ENCODE results near the gene CACNG5. TPM values are rescaled to one million over a fixed set of nuclear protein-coding genes. Genes with fewer than 3 reads are reported as not detected.

CACNG5 gene
- polyA plus RNA-seq, 4 donors = 2.9 to 3.5 (median 3.0) TPM

DNA sequence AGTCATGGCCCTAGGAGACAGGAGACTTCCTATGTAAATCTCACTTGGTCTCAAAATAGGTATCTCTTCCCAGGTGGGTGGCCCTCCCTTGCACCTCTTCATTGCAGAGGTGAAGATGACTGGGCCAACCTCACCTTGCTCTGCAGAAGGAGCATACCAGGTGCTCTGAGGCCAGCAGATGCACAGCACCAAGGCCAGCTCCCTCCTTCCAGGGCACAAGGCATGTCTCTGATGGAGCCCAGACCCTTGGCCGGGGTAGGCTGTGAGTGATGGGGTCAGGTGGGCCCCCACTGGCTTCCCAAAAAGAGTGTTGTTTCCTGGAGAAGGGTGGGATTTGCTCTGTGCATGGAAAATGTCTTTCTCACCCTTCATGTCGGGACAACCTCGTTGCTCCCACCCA, 12.8 kb downstream of the CACNG5 start:
- no peak for DNase-seq (ENCODE audit: low read depth in 4 of 4, low spot score in 3 of 4)

DNA sequence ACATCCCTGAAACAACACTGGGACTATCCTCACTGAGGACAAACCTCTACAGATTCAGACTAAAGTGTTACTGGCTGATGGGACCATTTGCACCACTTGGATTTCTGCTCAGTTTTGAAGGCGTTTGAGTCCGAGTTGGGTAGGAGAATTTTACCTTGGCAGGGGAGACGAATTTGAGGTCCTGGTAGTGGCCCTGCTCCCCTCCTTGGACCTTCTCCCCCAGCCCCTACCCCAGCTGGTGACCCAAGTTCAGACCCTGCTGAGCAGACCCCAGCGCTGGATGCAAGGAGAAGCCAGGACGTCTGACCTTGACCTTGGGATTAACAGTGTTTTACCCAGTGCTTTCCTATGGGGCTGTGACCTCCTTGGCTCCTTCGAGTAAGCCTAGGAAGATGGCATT, 13.6 kb downstream of the CACNG5 start:
- no peak for DNase-seq (ENCODE audit: low read depth in 4 of 4, low spot score in 3 of 4)

DNA sequence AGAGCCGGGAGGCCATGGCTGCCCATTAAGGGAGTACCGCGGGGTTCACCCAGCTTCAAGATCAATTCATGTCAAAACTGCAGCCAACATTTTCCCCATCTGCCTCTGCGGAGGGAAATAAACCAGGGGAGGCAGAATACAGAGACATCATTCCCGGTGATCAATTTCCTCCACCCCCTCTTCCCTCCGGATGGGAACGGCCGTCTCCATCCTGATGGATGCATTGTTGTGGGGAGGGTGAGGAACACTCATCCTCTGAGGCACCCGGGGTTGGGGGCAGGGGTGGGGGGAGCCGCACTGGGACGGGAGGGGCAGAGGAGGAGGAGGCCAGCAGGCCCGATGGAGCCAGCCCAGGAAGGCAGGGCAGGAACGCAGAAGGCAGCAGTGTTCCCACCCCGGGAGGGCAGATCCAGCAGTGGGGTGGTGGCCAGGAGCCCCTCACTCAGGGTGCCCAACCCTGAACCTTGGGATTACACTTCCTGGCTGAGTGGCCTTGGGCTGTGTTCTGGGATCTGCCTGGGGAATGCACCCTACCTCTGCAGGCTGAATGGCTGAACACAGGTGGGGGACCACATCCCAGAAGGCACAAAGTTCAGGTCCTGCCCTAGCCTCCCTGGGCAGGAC, 14.2 kb downstream of the CACNG5 start:
- no peak for DNase-seq (ENCODE audit: low read depth in 4 of 4, low spot score in 3 of 4)

DNA sequence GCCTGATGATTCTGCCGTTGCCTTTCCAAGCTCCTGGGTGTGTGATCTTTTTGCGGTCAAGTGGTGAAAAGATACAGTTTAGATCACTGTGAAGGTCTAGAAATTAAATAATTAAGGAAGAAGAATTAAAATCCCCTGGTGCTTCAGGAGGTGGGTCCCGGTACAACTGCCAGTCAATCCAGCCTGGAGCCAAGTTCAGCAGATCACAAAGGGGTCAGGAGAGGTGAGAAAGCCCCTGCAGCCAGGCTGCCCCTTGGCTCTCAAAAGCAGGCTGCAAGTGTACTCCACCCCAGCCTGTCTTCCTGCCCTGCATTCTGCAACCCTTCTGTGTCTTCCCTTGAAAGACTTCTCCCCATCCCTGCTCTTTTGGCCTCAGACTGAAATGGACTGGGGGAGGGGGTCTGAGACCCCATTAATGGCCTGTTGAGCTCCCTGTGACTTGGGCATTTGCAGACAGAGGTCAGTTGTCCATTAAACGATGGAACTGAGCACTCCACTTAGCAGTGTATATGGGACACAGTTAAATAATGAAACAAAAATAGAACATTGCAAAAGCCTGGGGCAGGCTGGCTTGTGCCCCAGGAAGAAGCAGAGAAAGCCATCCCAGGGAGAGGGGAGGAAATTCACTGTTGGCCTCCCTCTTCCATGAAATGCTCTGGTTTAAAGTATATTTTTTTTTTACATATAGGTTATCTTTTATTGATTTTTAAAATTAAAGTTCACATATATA, 15.1 kb downstream of the CACNG5 start:
- no peak for DNase-seq (ENCODE audit: low read depth in 4 of 4, low spot score in 3 of 4)

DNA sequence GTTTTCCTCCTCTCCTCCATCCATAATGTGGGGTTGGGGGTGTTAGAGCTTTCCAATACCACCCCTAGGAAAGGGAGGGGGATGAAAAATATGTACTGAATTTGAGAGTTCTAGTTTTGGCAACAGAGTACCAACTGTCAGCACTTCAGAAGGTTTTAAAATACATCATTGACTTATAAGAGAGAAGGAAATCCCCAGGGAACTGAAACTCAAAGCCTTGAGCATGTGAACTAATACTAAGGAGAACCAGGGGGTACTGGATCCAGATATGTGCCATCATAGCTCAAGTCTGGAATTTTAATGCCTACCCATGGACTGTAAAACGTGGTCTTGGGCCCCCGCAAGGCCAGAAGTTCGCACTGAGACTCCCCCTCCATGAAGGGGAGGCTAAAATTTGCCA, 15.8 kb downstream of the CACNG5 start:
- no peak for DNase-seq (ENCODE audit: low read depth in 4 of 4, low spot score in 3 of 4)

DNA sequence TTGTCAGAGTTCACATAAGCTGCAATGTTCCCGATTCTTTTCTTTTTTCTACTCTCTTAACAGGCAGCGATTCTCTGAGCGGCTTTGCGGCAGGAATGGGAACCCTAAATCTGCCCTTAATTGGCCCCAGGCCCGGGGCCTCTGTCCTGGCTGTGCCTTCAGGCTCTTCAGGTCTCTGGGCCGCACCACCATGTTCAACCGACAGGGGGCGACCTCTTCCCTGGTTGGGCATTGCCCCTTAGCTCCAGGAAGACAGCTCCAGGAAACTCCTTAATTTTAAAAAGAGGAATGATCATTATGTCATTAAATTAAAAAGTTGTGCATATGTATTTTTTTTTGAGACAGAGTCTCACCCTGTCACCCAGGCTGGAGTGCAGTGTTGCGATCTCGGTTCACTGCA, 20.3 kb downstream of the CACNG5 start:
- DNase-seq (ENCODE audit: low read depth in 4 of 4, low spot score in 3 of 4) = no peak

DNA sequence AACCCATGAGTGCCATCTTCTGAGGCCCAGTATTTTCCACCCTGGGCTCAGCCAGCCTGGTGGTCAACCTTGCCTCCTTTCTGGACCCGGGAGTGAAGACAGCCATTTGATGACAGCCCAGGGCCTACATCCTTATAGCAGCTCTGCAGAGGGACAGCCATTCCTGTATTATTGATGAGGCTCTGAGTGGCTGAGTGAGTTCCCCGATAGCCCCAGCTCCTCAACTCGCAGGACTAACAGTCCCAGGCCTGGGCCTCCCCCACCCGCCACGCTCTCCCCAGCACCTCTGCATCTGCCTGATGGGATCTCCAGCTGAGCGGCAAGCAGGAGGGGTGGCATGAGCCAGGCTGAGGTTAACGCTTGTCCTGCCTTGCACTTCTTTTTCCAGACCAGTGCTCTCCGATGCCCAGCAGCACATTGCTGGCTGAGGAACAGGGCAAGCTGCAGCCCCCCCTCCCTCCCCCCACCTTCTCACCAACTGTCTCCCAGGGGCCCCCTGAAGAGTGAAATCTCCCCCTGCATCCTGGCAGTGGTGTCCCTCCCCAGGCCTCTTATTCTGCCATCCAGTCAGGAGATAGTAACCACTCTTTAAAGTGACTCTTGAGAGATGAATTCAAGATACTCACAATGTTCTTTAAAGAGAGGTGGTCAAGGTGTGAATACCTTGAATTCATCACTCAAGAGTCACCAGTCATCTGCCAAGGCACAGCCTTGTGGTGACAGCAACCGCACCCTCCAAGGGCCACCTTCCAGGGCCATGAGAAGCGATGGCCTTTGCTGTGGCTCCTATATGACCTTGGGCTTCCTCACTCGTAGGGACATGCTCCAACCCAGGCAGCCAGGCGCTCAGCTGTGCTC, 23.5 kb downstream of the CACNG5 start:
- no peak for DNase-seq (ENCODE audit: low read depth in 4 of 4, low spot score in 3 of 4)

DNA sequence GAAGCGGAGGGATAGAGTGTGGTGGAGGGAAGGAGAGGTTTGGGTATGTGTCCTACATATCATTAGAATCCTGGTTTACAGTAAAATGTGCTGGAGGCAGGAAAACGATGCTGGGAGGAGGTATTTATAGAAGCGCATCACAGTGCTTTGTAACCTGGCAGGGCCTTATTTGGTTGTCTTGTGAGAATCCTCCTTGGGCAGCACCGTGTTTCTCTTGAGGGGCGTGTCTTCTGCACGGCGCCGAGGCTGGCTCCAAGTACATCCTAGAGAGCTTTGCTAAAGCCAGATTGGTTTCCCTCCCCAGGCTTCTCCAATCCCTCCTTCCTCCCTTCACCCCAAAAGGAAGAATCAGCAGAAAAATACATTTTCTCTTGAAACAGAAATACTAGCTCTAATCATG, 24.4 kb downstream of the CACNG5 start:
- DNase-seq (ENCODE audit: low read depth in 4 of 4, low spot score in 3 of 4) = no peak

DNA sequence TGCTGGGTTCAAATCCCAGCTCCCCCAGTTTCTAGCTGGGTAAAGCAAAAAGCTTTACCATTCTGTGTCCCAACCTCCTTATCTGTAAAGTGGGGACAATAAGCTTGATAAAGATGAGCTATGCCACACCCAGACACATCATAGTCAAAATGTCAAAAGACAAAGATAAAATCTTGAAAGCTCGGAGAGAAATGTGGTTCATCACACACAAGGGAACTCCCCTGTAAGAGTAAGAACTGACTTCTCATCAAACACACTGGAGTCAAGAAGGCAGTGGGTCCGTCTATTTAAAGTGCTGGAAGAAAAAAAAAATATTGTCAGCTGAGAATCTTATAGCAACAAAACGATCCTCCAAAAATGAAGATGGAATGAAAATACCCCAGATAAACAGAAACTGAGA, 25.3 kb downstream of the CACNG5 start:
- no peak for DNase-seq (ENCODE audit: low read depth in 4 of 4, low spot score in 3 of 4)

DNA sequence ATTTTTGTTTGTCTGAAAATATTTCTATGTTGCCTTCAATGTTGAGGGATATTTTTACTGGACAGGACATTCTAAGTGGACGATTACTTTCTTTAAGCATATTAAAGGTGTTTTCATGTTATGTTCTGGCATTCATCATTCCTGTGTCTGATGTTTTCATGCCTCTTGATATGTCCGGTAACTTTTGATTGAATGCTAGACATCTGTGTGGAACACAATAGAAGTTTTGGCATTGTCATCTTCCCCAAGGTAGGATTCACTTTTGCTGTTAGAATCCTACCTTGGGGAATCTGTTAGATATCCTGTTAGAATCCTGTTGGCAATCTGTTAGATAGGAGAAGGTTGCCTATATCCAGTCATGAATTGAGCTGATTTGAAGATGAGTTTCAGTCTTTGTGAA, 28.9 kb downstream of the CACNG5 start:
- DNase-seq (ENCODE audit: low read depth in 4 of 4, low spot score in 3 of 4) = no peak

DNA sequence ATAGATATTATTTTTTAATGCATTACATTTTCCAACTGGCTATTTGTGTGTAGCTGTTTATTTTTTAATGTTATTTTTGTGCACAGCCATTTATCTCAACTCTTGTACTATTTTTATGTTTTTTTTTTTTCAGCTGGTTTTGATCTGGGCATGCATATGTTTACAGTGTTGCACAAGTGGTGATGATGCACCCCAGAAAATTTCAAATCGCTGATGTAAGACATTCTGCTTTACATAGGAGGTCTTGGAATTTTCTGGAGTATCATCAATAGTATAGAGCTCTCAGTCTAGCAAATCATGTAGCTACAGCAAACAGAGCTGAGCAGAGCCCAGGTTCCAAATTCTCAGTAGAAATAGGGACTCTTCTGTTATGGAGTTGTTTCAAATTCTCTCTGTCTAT, 30.2 kb downstream of the CACNG5 start:
- DNase-seq (ENCODE audit: low read depth in 4 of 4, low spot score in 3 of 4) = no peak

DNA sequence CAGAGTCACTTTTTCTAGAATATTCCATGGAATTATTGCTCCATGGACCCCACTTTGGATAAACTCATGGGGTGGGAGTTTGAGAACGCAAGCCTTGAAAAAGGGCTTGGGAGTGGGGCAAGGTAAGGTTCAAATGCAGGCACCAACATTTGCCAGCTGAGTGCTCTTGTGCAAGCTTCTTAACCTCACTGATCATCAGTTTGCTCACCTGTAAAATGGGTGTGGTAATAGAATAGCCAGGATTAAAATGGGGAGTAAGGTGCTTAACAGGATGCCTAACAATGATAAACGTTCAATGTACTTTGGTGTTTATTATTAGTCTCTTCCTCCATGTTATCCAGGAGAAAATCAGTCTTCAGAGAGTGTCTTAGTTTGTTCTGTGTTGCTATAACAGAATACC, 39.0 kb downstream of the CACNG5 start:
- DNase-seq (ENCODE audit: low read depth in 4 of 4, low spot score in 3 of 4) = no peak

DNA sequence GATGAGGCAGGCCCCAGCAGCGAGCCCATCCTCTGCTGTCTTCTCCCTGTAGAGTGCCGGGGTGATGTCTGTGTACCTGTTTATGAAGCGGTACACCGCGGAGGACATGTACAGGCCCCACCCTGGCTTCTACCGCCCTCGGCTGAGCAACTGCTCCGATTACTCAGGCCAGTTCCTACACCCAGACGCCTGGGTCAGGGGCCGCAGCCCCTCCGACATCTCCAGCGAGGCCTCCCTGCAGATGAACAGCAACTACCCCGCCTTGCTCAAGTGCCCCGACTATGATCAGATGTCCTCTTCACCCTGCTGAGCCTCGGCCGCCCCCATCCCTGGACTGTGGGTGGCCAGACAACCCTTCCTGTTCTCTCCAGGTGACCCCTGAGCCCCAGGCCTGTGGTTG, 50.0 kb downstream of the CACNG5 start:
- DNase-seq (ENCODE audit: low read depth in 4 of 4, low spot score in 3 of 4) = no peak

DNA sequence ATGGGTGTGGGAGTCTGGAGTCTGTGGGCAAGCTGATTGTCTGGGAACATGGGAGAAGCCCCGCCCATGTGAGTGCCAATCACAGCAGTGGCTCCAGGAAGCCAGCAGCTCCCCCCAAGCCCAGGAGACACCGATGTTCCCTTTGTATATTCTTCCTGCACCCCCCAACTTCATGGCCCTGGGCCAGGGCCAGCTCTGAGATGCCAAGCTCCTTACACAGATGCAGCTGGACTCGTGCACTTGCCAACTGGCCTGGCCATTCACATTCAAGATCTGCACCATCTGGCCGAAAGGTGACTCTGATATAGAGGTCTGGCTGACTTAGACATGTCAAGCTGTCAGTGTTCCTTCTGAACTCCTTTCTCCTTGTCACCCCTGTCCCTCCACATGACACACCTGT, 50.5 kb downstream of the CACNG5 start:
- no peak for DNase-seq (ENCODE audit: low read depth in 4 of 4, low spot score in 3 of 4)

DNA sequence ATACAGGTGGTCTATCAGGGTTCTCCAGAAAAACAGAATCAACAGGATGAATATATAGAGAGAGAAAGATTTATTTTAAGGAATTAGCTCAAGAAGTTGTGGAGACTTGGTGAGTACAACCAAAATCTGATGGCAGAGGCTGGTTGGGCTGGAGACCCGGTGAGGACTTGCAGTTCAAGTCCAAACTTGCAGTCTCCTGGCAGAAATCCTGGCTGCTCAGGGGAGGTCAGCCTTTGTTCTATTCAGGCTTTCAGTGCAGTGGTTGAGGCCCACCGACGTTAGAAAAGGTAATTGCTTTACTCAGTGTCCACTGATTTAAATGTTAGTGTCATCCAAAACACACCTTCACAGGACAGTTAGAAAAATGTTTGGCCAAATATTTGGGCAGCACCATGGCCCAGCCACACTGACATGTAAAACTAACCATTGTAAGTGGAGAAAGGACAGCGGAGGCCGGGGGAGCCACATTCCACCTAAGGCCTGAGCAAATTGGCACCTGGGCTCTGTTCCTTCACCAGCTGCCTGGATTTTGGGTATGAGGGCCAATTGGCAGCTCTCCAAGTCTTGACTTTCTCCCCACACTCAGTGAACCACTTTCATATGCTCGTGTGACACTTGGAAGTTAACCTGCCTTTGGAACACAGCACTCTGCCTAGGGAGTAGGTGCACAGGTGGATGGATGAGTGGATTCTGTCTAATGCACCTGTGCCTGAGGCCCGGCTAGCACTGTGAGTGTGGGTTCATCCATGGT, 54.7 kb downstream of the CACNG5 start:
- DNase-seq (ENCODE audit: low read depth in 4 of 4, low spot score in 3 of 4) = no peak

DNA sequence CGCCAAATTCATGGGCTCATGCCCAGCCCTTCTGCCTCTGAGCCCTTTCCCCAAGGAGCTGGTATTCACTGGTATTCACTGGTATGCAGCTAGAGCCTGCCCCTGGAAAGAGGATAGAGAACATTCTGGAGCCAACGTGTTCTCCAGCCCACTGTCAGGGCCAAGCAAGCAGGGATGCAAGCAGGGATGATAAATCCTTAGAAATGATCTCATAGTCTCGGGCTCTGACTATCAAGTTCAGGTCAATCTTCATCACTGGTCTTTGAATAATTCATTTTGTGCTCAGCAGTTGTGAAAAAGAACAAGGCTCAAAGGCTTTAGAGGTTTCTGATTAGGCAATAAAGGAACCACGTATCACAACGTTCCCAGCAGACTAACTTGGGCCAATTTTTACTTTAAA, 57.3 kb downstream of the CACNG5 start:
- no peak for DNase-seq (ENCODE audit: low read depth in 4 of 4, low spot score in 3 of 4)

DNA sequence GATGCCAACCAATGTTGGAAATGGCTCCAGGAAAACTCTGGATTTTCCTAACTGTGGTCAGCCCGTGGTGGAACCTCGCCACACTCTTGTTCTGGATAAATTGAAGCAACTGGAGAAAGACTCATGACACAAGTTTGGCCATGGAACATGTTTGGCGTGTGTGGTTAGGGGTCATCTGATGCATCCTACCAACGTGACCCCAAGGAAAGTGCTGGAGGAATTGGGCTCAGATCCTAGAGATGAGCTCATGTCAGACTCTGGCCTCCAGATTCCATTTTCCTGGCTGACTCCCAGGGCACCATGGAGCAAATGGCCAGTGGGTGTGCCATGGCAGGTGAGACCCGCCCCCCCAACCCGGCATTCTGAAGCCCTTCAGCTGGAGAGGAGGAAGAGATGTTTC, 58.5 kb downstream of the CACNG5 start:
- no peak for DNase-seq (ENCODE audit: low read depth in 4 of 4, low spot score in 3 of 4)

DNA sequence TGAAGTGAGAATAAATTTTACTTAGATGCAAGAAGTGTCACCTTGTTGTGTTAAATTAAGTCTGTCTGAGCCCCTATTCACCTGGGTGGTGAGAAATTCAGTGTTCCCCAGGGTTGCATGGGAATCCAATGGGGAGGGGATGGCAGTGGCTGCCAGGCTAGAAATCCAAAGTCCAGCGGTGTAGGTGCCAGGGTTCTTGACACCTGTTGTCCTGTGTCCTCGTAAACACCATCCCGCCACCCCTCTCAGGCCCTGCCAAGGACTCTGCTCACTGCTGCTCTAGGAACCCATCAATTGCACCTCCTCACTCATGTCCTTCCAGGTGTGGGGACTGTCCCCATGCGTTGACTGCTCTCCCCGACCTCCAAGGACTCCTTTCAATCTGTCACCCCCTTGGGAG, 58.9 kb downstream of the CACNG5 start:
- DNase-seq (ENCODE audit: low read depth in 4 of 4, low spot score in 3 of 4) = no peak

DNA sequence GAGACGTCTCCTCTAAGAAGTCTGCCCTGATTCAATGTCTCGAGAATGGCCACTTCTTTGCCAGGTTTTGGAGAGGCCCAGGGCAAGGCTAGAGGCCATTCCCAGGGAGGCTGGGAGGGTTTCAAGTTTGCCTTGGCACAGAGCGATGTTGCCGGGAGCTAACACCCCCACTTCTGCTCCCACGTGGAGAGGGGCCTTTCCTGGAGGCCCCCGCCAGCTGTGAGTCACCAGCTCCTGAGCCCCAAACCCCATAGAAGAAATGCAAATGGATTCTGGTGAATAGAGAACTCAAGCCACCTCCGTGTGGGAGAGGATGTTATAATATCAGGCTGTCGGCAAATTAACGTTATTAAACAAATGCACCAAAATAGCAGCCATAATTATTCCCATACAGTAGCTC, 62.2 kb downstream of the CACNG5 start:
- DNase-seq (ENCODE audit: low read depth in 4 of 4, low spot score in 3 of 4) = no peak

DNA sequence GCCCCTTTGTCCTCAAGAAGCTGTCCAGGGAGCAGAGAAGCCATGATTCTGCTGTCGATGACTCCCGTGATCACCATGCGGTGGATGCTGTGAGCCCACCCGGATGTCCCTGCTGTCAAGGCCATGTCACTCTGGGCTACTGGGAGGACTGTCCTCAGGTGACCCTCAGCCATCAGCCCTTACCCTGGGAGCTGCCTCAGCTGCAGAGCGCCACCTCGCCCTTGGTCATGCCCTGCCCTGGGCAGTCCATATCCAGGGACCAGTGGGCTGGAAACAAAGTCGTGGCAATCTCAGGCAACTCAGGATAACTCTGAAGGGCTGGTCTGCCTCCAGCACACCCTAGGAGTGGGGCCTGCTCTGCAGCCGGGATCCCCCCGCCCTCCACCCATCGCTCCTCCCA, 63.6 kb downstream of the CACNG5 start:
- DNase-seq (ENCODE audit: low read depth in 4 of 4, low spot score in 3 of 4) = no peak

All from right renal pelvis (tissue), 4 donors.